ENCODE measurements around the gene KCNC4.

DNA sequence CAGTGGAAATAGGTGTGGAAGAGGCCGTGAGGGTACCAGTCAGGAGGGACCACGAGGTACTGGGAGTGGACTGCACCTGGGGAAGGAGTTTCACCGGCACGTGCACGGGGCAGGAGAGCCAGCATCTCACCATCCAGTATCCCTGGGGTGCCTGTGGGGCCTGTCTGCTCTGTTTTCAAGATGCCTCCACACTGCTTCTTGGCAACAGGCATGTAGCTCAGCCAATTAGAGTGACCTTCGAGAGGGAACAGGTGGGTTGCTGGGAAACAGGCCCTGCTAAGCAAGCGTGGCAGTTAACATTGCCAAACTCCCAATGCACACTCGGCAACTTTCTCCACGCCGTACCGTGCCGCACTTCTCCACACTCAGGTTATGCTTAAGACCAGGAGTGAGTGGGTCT lies 17.7 kb downstream of the KCNC4 start:
- TF ChIP-seq, protein P1, sequence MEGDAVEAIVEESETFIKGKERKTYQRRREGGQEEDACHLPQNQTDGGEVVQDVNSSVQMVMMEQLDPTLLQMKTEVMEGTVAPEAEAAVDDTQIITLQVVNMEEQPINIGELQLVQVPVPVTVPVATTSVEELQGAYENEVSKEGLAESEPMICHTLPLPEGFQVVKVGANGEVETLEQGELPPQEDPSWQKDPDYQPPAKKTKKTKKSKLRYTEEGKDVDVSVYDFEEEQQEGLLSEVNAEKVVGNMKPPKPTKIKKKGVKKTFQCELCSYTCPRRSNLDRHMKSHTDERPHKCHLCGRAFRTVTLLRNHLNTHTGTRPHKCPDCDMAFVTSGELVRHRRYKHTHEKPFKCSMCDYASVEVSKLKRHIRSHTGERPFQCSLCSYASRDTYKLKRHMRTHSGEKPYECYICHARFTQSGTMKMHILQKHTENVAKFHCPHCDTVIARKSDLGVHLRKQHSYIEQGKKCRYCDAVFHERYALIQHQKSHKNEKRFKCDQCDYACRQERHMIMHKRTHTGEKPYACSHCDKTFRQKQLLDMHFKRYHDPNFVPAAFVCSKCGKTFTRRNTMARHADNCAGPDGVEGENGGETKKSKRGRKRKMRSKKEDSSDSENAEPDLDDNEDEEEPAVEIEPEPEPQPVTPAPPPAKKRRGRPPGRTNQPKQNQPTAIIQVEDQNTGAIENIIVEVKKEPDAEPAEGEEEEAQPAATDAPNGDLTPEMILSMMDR (IDR thresholded peaks at IDR 0.05), result no peak
- no peak for TF ChIP-seq POLR2A (IDR thresholded peaks at IDR 0.05)
- no peak for TF ChIP-seq POLR2AphosphoS5 (IDR thresholded peaks at IDR 0.05)
